ENCODE data around the gene UNC5B.
"Not testable (repeated sequence)": the region's sequence is repeated elsewhere in the genome, so short reads cannot be mapped to it uniquely, and the experiment has no call there.

The UNC5B gene

GRCh38 chr10:71269301-71270288 lies 57.2 kb downstream of the UNC5B start:
- DNase-seq, result peak; percentile 87

DNA sequence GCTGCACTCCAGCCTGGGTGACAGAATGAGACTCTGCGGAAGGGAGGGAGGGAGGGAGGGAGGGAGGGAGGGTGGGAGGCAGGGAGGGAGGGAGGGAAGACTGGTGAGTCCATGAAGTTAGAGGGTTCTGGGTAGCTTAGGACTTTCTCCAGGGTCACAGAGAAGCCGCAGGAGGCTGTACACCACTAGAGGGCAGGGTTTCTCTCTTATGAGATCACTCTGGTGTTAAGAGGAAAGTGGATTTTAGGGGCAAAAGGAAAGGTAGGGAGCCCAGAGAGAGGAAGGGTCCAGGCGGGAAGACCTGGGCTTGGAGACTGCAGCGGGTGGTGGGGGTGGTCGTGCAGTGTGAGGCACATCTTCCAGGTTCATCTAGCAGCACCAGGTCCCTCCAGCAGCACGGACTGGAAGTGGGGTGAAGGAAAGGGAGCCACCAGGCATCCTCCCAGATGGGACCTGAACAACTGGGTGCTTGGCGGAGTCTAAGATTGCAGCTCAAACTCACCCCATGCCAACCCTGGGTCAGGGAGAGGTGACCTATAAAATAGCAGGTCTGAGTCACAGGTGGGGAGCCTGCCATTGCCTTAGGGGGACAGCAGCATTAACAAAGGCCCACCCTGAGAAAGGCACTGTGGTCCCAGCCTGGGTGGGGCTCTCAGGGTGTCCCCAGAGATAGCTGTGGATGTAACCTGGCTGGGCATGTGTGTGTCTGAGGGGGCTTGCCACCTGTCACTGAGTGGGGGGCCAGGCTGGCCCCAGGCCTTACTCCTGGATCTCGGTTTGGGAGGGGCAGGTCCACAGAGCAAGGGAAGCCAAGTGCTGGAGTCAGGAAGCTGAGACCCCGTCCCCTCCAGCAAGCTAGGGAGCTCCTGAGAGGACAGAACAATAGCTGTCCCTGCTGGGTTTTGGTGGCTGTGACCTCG lies 58.2 kb downstream of the UNC5B start:
- DNase-seq, result peak; percentile 91

DNA sequence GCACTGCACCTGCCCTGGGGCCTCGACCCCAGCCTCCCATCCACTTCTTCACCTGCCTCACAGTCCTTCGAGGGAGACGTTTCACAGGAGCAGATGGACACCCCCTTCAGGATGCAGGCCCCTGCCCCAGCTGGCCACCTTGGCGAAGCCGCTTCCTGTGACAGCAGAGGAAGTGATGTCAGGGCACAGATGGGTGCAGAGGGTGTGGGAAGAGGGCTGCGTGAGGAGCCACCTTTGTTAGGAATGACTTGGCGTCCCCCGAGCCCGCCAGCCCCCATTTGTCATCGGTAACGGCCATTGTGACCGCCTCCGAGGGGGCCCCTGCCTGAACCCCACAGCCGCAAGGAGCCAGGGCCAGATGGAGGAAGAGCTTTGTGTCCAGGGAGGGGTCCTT lies 59.3 kb downstream of the UNC5B start:
- no peak for DNase-seq

- no peak for DNase-seq
Measured at GRCh38 chr10:71272056-71272771, 59.8 kb downstream of the UNC5B start.

DNA sequence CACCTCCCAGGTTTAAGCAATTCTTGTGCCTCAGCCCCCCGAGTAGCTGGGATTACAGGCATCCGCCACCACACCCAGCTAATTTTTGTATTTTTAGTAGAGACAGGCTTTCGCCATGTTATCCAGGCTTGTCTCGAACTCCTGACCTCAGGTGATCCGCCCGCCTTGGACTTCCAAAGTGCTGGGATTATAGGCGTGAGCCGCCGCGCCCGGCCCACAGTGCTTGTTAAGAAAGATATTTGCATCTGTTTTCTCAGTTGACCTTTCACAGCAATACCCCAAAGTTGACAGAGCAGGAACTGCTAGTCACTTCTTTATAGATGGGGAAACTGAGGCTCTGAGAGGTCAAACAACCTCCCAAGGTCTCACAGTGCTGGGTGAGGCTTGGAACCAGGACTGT lies 60.6 kb downstream of the UNC5B start:
- not testable (repeated sequence) for DNase-seq

DNA sequence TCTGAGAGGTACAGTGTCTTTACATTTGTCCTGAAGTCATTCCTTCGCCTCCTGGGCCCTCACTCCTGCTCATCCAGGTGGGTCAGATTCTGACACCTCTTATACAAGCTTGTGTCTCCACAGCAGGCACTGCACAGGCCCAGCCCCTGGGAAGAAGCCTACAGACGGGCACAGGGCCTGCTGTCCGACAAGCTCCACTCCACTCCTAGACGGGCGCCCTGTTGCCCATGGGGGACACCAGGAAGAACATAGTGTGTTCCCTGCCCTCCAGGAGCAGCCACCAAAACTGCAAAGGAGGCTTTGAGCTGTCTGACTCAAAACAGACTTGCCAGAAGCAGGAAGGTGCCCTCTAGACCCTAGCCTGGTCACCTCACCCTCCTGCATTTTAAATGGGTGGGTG lies 61.1 kb downstream of the UNC5B start:
- no peak for DNase-seq

DNA sequence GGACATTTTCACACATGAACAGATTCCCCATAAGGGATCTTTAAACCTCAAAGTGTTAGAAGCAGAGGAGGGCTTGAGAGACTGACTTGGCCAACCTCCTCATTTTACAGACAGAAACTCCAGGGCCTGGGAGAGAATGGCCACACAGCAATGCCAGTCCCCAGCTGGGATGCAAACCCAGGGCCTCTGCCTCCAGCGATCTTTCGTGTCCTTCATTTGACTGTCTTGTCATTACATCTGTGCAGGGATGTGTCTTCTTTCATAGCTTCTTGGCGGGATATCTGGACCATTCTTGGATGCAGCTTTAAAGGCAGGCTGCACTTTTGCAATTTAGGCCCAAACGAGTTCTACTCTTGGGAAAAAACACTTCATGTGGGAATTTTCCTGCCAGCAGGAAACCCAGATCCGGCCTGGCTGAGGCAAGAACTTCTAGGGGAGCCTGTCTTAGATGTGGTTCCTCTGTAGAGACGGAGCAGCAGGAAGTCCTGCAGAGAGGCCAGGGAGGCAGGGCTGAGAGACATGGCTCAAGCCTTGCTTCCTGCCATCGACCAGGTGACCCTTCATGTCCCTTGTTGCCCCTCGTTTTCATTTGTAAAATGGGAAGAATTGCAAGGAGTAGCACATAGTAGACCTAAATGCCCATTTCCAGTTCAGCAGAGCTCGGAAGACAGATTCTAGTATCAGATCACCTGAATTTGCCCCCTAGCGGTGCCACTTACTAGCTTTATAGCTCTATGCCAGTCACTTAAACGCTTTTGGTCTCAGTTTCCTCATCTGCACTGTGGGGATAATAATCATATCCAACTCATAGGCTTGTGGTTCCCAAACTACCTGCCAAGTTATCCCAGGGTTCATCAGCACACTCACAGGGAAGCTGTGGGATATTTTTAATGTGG lies 62.8 kb downstream of the UNC5B start:
- DNase-seq, result no peak

DNA sequence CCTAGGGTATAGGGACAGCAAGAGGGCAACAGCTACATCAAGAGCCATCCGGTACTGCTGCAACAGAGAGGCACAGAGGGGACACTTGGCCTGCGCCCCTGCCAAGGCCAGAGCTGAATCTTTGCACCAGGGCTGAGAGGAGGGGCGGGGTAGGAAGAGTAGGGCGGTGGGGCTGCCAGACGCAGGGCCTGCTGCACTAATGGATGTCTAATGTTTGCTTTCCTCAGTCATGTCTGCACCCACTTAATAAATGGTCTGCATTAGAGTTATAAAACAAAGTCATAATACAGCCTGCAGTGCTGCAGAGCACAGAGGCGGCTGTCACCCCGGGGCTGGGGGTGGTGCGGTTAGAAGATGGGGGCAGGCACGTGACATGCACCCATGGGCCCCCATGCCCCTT lies 64.5 kb downstream of the UNC5B start:
- no peak for DNase-seq

DNA sequence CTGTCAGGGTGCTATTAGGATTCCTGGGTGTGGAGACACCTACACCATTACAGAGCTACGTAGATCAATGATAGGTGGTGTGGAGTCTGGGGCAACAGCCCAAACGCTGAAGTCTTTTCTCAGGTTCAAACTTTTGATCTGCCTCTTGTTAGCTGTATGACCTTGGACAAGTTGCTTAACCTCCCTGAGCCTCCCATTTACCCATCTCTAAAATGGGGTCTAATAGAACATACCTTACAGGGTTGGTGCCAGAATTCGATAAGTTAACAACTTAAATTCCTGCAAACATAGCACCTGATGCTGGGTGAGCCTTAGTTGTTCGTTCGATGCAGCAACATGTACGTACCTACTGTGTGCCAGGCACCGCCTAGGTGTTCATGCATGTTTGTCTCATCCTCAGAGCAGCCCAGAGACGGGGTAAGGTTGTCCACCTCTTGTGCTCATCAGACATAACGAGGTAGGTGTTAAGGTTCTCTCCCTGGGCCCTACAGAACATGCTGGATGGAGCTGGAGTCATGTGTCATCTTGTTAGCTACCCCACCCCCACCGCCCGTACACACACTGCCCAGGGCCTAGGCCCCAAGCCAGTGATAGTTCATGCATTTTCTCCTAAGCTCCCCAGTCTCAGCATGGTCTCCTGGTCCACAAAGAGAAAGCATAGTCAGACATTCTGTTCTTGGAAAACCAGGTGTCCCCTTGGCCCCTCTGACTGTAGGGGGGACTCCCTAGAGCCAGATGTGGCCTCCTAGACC lies 65.7 kb downstream of the UNC5B start:
- DNase-seq, result no peak

DNA sequence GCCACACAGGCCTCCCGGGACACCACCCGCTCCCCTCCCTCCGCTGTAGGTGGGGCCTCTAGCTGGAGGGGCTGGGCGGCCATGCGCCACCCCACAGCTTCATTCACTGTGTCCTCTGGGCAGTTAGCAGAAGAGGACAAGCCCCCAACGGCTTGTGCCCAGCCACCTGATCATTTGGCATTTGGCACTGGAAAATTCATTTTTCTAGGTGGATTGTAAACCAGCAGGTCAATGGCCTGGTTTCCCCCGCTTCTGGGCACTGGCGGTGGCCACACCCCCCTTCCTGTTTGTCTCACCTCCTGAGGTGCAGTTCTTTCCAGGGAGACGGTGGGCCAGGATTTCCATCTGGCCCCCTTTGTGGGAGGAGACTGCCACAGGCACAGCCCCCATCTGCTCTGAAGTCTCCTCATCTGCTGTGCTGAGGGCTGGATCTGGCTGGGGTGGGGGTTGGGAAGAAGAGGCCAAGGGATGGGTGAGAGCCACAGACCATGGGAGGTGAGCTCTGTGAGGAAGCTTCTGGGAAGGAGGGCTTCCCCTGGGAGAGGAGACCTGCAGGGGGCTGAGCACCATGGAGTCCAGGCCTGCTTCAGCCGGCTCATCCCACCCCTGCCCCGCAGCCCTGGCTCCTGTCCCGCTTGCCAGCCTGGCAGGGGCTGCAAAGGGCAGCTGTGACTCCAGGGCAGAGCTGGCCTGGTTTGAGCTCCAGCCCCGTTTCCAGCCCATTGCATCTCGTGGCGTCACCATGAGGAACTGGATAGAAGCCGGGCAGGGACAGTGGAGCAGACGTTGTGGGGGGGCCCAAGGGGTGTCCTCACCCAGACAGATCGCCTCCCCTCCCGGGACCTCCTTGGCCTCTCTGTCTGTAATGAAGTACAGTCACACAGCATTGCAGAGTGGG lies 66.6 kb downstream of the UNC5B start:
- no peak for DNase-seq

DNA sequence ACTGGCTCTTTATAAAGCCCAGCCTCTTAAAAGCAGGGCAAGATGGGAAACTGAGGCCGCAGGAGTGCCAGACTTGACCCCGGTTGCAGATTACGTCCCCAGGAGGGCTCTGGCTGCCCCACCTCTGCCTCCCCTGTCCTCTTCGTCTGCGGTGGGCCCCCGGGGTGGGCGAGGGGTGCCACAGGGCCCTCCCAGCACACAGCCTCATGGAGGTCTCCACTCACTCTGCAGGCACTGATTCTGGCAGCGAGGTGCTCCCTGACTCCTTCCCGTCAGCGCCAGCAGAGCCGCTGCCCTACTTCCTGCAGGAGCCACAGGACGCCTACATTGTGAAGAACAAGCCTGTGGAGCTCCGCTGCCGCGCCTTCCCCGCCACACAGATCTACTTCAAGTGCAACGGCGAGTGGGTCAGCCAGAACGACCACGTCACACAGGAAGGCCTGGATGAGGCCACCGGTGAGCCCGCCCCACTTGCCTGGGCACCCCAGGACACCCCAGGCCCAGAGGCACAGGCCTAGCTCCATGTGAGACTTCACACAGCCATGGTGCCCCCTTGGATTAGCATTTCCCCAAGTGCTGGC lies 67.3 kb downstream of the UNC5B start:
- no peak for DNase-seq

DNA sequence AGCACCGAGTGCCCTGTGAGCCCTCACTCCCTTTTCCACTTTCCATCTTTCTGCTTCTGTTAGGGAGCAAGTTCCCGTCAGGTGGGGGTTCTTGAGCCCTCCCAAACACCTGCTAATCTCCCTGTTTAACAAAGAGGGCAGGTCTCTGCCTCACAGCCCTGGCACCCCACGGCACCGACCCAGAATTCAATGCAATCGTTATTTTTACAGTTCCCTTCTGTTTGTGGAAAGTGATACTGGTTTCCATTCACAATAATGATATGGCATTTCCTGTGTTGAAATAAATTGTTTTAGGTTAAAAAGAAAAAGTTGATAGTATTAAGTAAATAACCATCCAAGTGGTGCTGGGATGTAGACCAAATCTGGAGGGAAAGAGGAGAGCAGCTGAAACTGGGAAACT lies 67.8 kb downstream of the UNC5B start:
- no peak for DNase-seq

- no peak for DNase-seq
Measured at GRCh38 chr10:71280825-71281224, 68.5 kb downstream of the UNC5B start.

DNA sequence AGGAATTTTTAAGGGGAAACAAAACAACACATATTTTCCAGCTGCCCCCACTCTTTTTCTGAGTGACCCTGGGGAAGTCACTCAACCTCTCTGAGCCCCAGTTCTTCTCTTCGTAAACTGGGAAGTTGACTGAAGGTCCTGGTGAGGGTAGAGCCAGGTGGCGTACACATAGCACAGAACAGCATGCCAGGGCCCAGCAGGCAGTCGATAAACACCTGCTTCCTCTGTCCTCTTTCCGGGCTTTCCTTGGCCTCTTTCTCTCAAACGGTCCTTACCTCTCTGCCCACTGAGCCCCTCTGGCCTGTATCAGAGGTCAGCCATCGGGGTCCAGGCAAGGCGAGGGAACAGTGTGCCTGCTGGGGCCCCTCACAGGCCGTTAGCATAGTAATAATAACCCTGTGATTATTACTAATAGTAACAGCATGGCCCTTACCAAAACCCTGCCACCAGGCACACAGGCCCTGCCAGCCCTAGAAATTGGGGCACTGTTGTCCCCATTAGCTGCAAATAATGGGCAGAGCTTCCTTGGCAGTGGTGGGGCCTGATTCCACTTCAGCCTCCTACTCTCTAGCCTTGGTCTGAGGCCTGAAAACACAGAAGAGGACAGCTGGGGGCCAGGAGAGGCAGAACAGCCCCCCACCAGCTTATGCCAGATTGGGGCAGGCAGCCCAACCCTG lies 69.4 kb downstream of the UNC5B start:
- no peak for DNase-seq

DNA sequence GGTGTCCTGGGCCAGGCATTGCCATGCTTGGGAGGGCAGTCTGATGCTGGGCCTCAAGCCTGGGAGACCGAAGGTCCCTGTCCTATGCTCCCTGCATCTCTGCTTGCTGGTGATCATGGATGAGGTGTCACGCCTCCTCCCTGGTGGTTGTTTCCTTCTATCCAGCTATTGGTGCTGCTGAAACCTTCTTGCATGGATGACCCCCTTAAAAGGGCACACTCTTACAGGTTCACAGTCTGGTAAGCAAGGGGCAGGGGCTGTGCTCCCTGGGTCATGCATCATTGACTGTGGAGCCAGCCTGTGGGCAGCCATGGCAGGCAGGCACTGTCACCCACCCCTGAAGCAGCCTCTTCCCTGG lies 69.9 kb downstream of the UNC5B start:
- no peak for DNase-seq

- no peak for DNase-seq
Measured at GRCh38 chr10:71283410-71283809, 71.0 kb downstream of the UNC5B start.

DNA sequence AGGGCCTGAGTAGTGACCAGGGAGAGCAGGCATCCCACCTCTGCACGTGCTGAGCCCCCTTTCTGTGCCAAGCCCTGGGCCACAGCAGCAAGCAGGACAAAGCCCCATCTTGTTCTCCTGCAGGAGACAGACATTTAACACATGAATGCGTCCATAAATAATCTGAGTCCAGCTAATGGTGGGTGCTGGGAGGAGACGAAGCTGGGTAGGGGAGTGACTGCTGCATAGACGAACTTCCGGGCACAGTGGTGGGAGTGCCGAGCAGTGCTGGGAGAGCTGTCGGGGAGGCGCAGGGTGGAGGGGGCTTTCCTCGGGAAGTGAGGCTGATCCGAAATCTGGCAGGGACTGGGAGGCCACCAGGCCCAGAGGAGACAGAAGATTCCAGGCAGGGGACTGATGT lies 71.5 kb downstream of the UNC5B start:
- no peak for DNase-seq

- no peak for DNase-seq
Measured at GRCh38 chr10:71284544-71285179, 72.3 kb downstream of the UNC5B start.

DNA sequence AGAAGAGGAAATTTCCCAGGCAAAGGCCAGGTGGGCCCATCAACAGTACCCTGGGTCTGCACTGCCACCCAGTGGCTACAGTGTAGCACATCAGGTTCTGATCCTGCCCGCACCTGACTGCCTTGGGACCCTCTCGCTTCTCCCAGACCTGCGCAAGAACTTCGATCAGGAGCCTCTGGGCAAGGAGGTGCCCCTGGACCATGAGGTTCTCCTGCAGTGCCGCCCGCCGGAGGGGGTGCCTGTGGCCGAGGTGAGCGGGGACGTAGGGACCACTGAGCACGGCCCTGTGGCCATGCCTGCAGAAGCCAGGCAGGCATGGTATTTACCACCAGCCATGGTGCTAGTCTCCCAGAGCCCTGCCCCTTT lies 72.8 kb downstream of the UNC5B start:
- no peak for DNase-seq
